ENCODE measurements around the gene TRIP12.

TRIP12 gene

GRCh38 chr2:229947544-229947943, 25.7 kb upstream of the TRIP12 start:
- TF ChIP-seq CTCF (IDR thresholded peaks at IDR 0.05) = no peak

- TF ChIP-seq CTCF (IDR thresholded peaks at IDR 0.05) = no peak
These were observed 24.2 kb upstream of the TRIP12 start for GRCh38 chr2:229945975-229946374.

- TF ChIP-seq CTCF (IDR thresholded peaks at IDR 0.05) = no peak
These were observed 22.1 kb upstream of the TRIP12 start for GRCh38 chr2:229943770-229944449.

GRCh38 chr2:229943171-229943570, 21.4 kb upstream of the TRIP12 start:
- no peak for TF ChIP-seq CTCF (IDR thresholded peaks at IDR 0.05)

GRCh38 chr2:229942671-229943070, 20.9 kb upstream of the TRIP12 start:
- no peak for TF ChIP-seq CTCF (IDR thresholded peaks at IDR 0.05)

- no peak for TF ChIP-seq CTCF (IDR thresholded peaks at IDR 0.05)
These were observed 15.7 kb upstream of the TRIP12 start for GRCh38 chr2:229937537-229937936.

GRCh38 chr2:229931241-229931640, 9.4 kb upstream of the TRIP12 start:
- no peak for TF ChIP-seq CTCF (IDR thresholded peaks at IDR 0.05)

- TF ChIP-seq CTCF (IDR thresholded peaks at IDR 0.05) = no peak
These were observed 8.8 kb upstream of the TRIP12 start for GRCh38 chr2:229930656-229931055.

Measured in LNCAP (cell line).